ENCODE data around the gene KCNG4. TPM values are rescaled to one million over a fixed set of nuclear protein-coding genes. Genes with fewer than 3 reads are reported as not detected.

Gene KCNG4
- polyA plus RNA-seq, 1 donor (not counting 4 experiments of a cell fraction or from before 2014, with no cell fraction given): not detected

GRCh38 chr16:84242839-84243238 lies 3.0 kb upstream of the KCNG4 start:
- no peaks in the 10 kb centered on the region for H3K4me1 ChIP-seq (ENCODE audit: control insufficient read depth, extremely low read depth, insufficient read depth, low read length)
- H3K27me3 ChIP-seq (ENCODE audit: control insufficient read depth, extremely low read depth, insufficient read depth, low read length): peaks cover 24% of the 10 kb centered on the region
- no peaks in the 10 kb centered on the region for H3K9me1 ChIP-seq (ENCODE audit: control insufficient read depth, extremely low read depth, insufficient read depth, low read length)
- H3K9me3 ChIP-seq (ENCODE audit: control insufficient read depth, low read depth, low read length): no peaks in the 10 kb centered on the region
- H3K27ac ChIP-seq (ENCODE audit: control insufficient read depth, insufficient read depth, low read length): no peak overlapping the region
- no peaks in the 10 kb centered on the region for H4K20me1 ChIP-seq (ENCODE audit: control insufficient read depth, extremely low read depth, insufficient read depth, low read length)
- H2AFZ ChIP-seq (ENCODE audit: control insufficient read depth, low read length): no peak overlapping the region
- no peak for DNase-seq (ENCODE audit: low read depth, low spot score)
- no peak overlapping the region for H3K9ac ChIP-seq (ENCODE audit: control insufficient read depth, extremely low read depth, insufficient read depth, low read length)
- no peak overlapping the region for H3K4me3 ChIP-seq (ENCODE audit: control insufficient read depth in 2 of 3, extremely low read depth in 1 of 3, insufficient read depth in 2 of 3, low read depth in 1 of 3, low read length in 3 of 3)
- H3K36me3 ChIP-seq (ENCODE audit: control insufficient read depth in 2 of 2, extremely low read depth in 1 of 2, insufficient read depth in 2 of 2, low read length in 2 of 2): no peaks in the 10 kb centered on the region
- FAIRE-seq: no peak
- no peaks in the 10 kb centered on the region for H3K79me2 ChIP-seq (ENCODE audit: control insufficient read depth, insufficient read depth, low read length)
- H3K4me2 ChIP-seq (ENCODE audit: control insufficient read depth, extremely low read depth, insufficient read depth, low read depth, low read length): no peak overlapping the region
- TF ChIP-seq EZH2 (IDR thresholded peaks at IDR 0.05; ENCODE audit: low read length): no peak
- no peak for TF ChIP-seq CTCF (optimal IDR thresholded peaks at IDR 0.05 in 1 of 3, IDR thresholded peaks at IDR 0.05 in 1 of 3, conservative IDR thresholded peaks at IDR 0.05 in 1 of 3; ENCODE audit: extremely low read depth in 1 of 3, insufficient read depth in 2 of 3, low read length in 3 of 3)
- dilution Hi-C loops (cut with MboI; ENCODE audit: extremely low pct_ligation_motif_present, low sequenced_read_pairs): no loop called here

- Histone ChIP-seq H3K4me2 (ENCODE audit: control insufficient read depth, extremely low read depth, insufficient read depth, low read depth, low read length) (no peak overlapping the region), H3K9me1 (ENCODE audit: control insufficient read depth, extremely low read depth, insufficient read depth, low read length) (no peaks in the 10 kb centered on the region), H3K4me3 (ENCODE audit: control insufficient read depth in 2 of 3, extremely low read depth in 1 of 3, insufficient read depth in 2 of 3, low read depth in 1 of 3, low read length in 3 of 3) (no peak overlapping the region), H4K20me1 (ENCODE audit: control insufficient read depth, extremely low read depth, insufficient read depth, low read length) (no peaks in the 10 kb centered on the region), H3K79me2 (ENCODE audit: control insufficient read depth, insufficient read depth, low read length) (no peaks in the 10 kb centered on the region), H3K9me3 (ENCODE audit: control insufficient read depth, low read depth, low read length) (no peaks in the 10 kb centered on the region), H3K27ac (ENCODE audit: control insufficient read depth, insufficient read depth, low read length) (no peak overlapping the region), H3K36me3 (ENCODE audit: control insufficient read depth in 2 of 2, extremely low read depth in 1 of 2, insufficient read depth in 2 of 2, low read length in 2 of 2) (no peaks in the 10 kb centered on the region), H2AFZ (ENCODE audit: control insufficient read depth, low read length) (no peak overlapping the region), H3K27me3 (ENCODE audit: control insufficient read depth, extremely low read depth, insufficient read depth, low read length) (peaks cover 28% of the 10 kb centered on the region), H3K9ac (ENCODE audit: control insufficient read depth, extremely low read depth, insufficient read depth, low read length) (no peak overlapping the region), H3K4me1 (ENCODE audit: control insufficient read depth, extremely low read depth, insufficient read depth, low read length) (no peaks in the 10 kb centered on the region)
- no peak for FAIRE-seq
- TF ChIP-seq EZH2 (IDR thresholded peaks at IDR 0.05; ENCODE audit: low read length) (no peak), CTCF (optimal IDR thresholded peaks at IDR 0.05 in 1 of 3, IDR thresholded peaks at IDR 0.05 in 1 of 3, conservative IDR thresholded peaks at IDR 0.05 in 1 of 3; ENCODE audit: extremely low read depth in 1 of 3, insufficient read depth in 2 of 3, low read length in 3 of 3) (no peak)
- DNase-seq (ENCODE audit: low read depth, low spot score): no peak
- dilution Hi-C loops (cut with MboI; ENCODE audit: extremely low pct_ligation_motif_present, low sequenced_read_pairs): no loop called here
Measured at GRCh38 chr16:84241778-84242177, 2.0 kb upstream of the KCNG4 start.

Measured in keratinocyte (primary cell).